ENCODE measurements around the gene HOXB9.

- TF ChIP-seq SP140L (CRISPR knock-in tag; IDR thresholded peaks at IDR 0.05; ENCODE audit: borderline replicate concordance) (no peak), ZNF253 (CRISPR knock-in tag; IDR thresholded peaks at IDR 0.05; ENCODE audit: borderline replicate concordance) (no peak), SNRNP70 (IDR thresholded peaks at IDR 0.05; ENCODE audit: low read depth, low read length) (no peak), ZNF513 (CRISPR knock-in tag; conservative IDR thresholded peaks at IDR 0.05) (no peak), ATF4 (CRISPR knock-in tag; IDR thresholded peaks at IDR 0.05) (no peak), MAX (IDR thresholded peaks at IDR 0.05) (no peak), ZNF841 (CRISPR knock-in tag; IDR thresholded peaks at IDR 0.05; ENCODE audit: borderline replicate concordance) (no peak)
Observed at GRCh38 chr17:48593126-48593829, 32.9 kb downstream of the HOXB9 start, which contains the start of gene HOXB5.

Measured in HepG2 (cell line).